Measurements from ENCODE around the gene EIF3K. TPM values are rescaled to one million over a fixed set of nuclear protein-coding genes. Genes with fewer than 3 reads are reported as not detected.

Gene EIF3K
- total RNA-seq, 1 experiment from 2014 or later: 408 TPM

GRCh38 chr19:38650172-38650775 is 31.3 kb downstream of the EIF3K start:
- H3K27me3 ChIP-seq (ENCODE audit: control insufficient read depth, insufficient read depth, low read length): no peaks in the 10 kb centered on the region
- peak; percentile 41 for DNase-seq

DNA sequence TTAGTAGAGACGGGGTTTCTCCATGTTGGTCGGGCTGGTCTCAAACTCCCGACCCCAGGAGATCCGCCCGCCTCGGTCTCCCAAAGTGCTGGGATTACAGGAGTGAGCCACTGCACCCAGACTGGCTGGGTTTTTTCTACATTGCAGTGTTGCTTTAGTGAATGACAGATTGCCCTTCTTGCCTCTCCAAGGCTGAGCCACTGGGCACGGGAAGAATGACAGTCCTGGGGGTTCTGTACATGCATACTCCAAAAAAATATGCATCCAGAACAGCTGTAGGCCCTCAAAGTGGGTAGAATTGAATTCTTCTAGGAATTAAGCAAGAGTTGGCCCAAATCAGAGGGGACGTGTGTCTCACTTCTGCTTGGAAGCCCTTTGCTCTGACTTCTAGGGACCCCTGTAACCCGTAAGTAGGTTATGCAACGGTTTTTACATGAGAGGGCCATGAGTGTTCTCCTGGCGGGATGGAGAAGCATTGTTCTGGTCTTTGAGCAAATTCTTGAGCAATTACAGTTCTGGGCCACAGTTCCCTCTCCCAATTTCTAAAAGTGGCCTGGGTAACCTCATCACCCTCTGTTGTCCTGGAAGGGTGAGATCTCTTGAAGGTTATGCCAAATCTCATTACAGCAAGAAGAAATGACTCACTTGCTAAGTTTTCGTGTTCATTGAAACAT is 32.1 kb downstream of the EIF3K start:
- no peaks in the 10 kb centered on the region for H3K27me3 ChIP-seq (ENCODE audit: control insufficient read depth, insufficient read depth, low read length)
- no peak overlapping the region for H3K4me3 ChIP-seq (ENCODE audit: insufficient read depth, low read depth, low read length)
- no peaks in the 10 kb centered on the region; the same call in 1 of the 2 replicates for H3K36me3 ChIP-seq (replicated peaks; ENCODE audit: control insufficient read depth, insufficient read depth, low read length)
- DNase-seq: no peak

More at GRCh38 chr19:38650172-38650775, 31.3 kb downstream of the EIF3K start:
- H3K4me3 ChIP-seq (ENCODE audit: insufficient read depth, low read depth, low read length): peak overlapping the region; percentile 96
- no peaks in the 10 kb centered on the region for H3K36me3 ChIP-seq (replicated peaks; ENCODE audit: control insufficient read depth, insufficient read depth, low read length)

DNA sequence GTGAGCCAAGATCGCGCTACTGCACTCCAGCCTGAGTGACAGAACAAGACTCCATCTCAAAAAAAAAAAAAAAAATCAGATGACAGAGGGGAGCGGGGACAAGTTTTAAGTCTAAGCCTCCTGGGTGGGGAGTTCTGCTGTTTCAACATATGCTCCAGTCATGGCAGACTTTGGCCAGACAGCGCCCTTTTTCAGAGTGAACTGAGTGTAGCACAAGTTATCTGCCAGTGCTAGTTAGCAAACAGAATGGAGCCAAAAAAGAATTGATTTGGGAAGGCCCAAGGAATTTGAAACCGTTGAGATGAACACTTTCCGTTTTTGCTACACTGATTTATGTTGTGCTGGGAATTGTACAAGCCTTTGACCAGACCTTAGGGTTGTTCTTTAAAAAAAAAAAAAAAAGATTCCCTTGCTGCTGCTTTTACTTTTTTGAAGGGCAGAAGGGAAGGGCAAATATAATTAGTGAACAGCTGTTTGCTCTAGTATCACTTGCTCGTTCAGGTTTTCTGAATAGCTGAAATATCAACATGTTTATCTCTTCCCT is 34.1 kb downstream of the EIF3K start:
- DNase-seq: no peak
- Histone ChIP-seq H3K27me3 (ENCODE audit: control insufficient read depth, insufficient read depth, low read length) (no peaks in the 10 kb centered on the region), H3K4me3 (ENCODE audit: insufficient read depth, low read depth, low read length) (no peak overlapping the region), H3K36me3 (replicated peaks; ENCODE audit: control insufficient read depth, insufficient read depth, low read length) (peaks cover 2% of the 10 kb centered on the region; the same call in 1 of the 2 replicates)

DNA sequence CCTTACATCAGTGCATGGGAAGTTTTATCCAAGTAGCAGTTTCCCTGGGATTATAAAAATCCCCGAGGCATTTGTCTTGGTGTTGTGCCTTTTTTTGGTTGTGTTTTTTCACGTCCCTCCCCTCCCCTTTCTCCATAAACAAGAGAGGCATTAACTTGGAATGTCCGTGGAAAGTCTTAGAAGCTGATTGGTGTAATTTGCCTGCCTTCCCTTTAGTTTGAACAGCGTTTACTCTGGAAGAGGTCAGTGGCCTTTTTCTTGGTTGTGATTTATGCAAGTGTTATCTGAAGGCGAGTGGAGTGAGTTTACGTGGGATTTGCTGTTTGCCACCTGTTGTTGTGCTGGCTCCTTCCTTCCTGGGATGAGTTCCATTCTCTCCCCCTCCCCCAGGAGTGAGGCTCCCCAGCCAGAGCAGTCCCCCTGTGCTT is 35.7 kb downstream of the EIF3K start:
- H3K36me3 ChIP-seq (replicated peaks; ENCODE audit: control insufficient read depth, insufficient read depth, low read length): peaks cover 2% of the 10 kb centered on the region; the same call in 1 of the 2 replicates
- no peak overlapping the region for H3K4me3 ChIP-seq (ENCODE audit: insufficient read depth, low read depth, low read length)
- no peak for DNase-seq
- no peaks in the 10 kb centered on the region for H3K27me3 ChIP-seq (ENCODE audit: control insufficient read depth, insufficient read depth, low read length)

- no peak for DNase-seq
- no peaks in the 10 kb centered on the region for H3K27me3 ChIP-seq (ENCODE audit: control insufficient read depth, insufficient read depth, low read length)
- no peak overlapping the region for H3K4me3 ChIP-seq (ENCODE audit: insufficient read depth, low read depth, low read length)
- peaks cover 2% of the 10 kb centered on the region; the same call in 1 of the 2 replicates for H3K36me3 ChIP-seq (replicated peaks; ENCODE audit: control insufficient read depth, insufficient read depth, low read length)
Observed at GRCh38 chr19:38655148-38655824, 36.3 kb downstream of the EIF3K start.

DNA sequence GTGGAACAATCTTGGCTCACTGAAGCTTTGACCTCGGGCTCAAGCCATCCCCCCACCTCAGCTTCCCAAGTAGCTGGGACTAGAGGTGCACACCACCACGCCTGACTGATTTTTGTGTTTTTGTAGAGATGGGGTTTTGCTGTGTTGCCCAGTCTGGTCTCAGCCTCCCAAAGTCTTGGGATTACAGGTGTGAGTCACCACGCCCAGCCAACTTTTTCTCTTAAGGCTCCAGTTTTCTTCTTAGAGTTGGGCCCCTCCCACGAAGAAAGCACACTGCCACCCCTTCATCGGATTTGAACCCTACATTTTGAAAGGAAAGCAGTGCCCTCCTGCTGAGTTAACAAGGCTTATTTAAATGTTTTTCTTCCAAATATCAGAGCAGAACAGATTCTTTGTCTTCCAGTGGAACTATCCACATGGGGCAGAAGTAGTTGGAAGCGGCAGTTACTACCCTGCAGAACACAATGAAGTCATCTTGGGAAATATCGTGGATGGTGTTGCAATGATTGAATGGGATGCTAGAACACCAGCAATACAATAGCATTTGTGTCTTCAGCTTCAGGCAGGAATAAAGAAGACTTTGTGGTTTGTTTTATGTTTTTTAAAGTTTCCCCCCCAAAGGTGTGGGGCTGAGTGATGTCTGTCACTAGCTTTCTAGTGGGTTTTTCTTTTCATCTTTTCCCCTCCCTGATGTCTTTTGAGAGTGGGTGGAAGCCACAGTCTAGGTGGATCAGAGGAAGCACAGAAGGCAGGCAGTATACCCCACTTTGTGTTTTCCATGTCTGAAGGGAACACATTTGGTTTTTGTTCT is 37.4 kb downstream of the EIF3K start:
- H3K36me3 ChIP-seq (replicated peaks; ENCODE audit: control insufficient read depth, insufficient read depth, low read length): peaks cover 2% of the 10 kb centered on the region; the same call in 1 of the 2 replicates
- DNase-seq: no peak
- H3K4me3 ChIP-seq (ENCODE audit: insufficient read depth, low read depth, low read length): no peak overlapping the region
- H3K27me3 ChIP-seq (ENCODE audit: control insufficient read depth, insufficient read depth, low read length): no peaks in the 10 kb centered on the region

DNA sequence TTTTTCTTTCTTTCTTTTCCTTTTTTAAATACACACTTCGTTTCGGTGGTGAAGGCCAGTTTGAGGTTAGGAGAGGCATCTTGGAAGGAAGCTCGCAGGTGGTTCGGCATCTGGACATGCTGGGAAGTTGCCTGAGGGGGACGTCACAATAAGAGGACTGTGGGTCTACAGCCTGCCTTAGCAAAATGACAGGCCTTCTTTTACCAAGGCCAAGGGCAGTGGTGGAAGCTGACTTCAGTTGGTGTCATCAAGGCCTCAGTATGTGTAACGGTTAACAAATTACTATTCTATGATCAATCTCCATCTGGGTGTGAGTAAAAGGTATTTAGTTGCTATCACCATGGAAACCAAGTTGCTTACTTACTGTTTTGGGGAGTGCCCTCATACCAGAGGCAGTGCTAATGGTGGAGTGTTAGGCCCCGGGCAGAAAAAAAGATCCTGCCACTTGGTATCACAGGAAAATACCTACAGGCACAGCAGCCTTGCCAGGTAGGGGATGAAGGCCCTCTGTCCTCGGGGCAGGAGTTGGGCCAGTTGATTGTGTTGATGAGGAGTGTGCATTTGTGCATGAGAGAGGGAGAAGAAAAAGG is 38.7 kb downstream of the EIF3K start:
- Histone ChIP-seq H3K27me3 (ENCODE audit: control insufficient read depth, insufficient read depth, low read length) (no peaks in the 10 kb centered on the region), H3K36me3 (replicated peaks; ENCODE audit: control insufficient read depth, insufficient read depth, low read length) (peaks cover 2% of the 10 kb centered on the region; the same call in 1 of the 2 replicates), H3K4me3 (ENCODE audit: insufficient read depth, low read depth, low read length) (no peak overlapping the region)
- DNase-seq: no peak

DNA sequence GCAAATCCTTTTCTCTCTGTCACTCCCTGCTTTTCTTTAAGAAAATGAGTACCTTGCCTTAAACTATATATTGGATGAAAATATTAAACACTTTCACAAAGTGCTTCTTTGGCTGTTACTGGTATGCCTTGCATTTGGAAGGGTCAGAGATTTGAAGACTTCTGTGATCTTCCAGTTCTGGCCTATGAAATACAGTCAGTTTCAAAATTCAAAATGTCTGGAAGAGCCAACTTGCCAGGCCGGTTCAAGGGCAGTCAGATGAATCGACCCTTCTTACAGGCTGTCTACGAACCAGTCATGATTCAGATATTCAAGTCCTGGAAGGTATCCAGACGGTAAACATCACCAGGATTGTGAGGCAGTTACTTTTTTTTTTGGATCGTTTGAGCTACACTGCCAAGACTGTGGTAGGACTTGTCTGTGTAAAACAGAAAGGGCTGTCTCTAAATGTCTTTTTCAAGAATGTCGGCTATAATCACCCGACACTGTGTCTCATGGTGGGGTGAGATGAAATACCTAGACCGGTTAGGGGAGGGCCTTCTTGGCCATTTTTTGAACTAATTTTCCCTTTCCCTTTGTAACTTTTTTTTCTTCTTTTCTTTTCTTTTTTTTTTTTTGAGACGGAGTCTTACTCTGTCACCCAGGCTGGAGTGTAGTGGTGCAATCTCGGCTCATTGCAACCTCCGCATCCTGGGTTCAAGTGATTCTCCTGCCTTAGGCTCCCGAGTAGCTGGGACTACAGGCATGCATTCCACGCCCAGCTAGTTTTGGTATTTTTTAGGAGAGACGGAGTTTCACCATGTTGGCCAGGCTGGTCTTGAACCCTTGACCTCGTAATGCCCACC is 39.7 kb downstream of the EIF3K start:
- H3K27me3 ChIP-seq (ENCODE audit: control insufficient read depth, insufficient read depth, low read length): no peaks in the 10 kb centered on the region
- no peak for DNase-seq
- H3K36me3 ChIP-seq (replicated peaks; ENCODE audit: control insufficient read depth, insufficient read depth, low read length): peaks cover 2% of the 10 kb centered on the region; the same call in 1 of the 2 replicates
- H3K4me3 ChIP-seq (ENCODE audit: insufficient read depth, low read depth, low read length): no peak overlapping the region

- no peaks in the 10 kb centered on the region for H3K27me3 ChIP-seq (ENCODE audit: control insufficient read depth, insufficient read depth, low read length)
- H3K36me3 ChIP-seq (replicated peaks; ENCODE audit: control insufficient read depth, insufficient read depth, low read length): peaks cover 2% of the 10 kb centered on the region; the same call in 1 of the 2 replicates
- DNase-seq: no peak
- H3K4me3 ChIP-seq (ENCODE audit: insufficient read depth, low read depth, low read length): no peak overlapping the region
Observed at GRCh38 chr19:38660724-38661123, 41.7 kb downstream of the EIF3K start.

GRCh38 chr19:38661136-38661535 is 42.1 kb downstream of the EIF3K start:
- DNase-seq: no peak
- H3K36me3 ChIP-seq (replicated peaks; ENCODE audit: control insufficient read depth, insufficient read depth, low read length): peaks cover 2% of the 10 kb centered on the region; the same call in 1 of the 2 replicates
- no peak overlapping the region for H3K4me3 ChIP-seq (ENCODE audit: insufficient read depth, low read depth, low read length)
- no peaks in the 10 kb centered on the region for H3K27me3 ChIP-seq (ENCODE audit: control insufficient read depth, insufficient read depth, low read length)

- H3K27me3 ChIP-seq (ENCODE audit: control insufficient read depth, insufficient read depth, low read length): no peaks in the 10 kb centered on the region
- peaks cover 2% of the 10 kb centered on the region; the same call in 1 of the 2 replicates for H3K36me3 ChIP-seq (replicated peaks; ENCODE audit: control insufficient read depth, insufficient read depth, low read length)
- DNase-seq: peak; percentile 50
- H3K4me3 ChIP-seq (ENCODE audit: insufficient read depth, low read depth, low read length): no peak overlapping the region
Observed at GRCh38 chr19:38661996-38662395, 43.0 kb downstream of the EIF3K start.

DNA sequence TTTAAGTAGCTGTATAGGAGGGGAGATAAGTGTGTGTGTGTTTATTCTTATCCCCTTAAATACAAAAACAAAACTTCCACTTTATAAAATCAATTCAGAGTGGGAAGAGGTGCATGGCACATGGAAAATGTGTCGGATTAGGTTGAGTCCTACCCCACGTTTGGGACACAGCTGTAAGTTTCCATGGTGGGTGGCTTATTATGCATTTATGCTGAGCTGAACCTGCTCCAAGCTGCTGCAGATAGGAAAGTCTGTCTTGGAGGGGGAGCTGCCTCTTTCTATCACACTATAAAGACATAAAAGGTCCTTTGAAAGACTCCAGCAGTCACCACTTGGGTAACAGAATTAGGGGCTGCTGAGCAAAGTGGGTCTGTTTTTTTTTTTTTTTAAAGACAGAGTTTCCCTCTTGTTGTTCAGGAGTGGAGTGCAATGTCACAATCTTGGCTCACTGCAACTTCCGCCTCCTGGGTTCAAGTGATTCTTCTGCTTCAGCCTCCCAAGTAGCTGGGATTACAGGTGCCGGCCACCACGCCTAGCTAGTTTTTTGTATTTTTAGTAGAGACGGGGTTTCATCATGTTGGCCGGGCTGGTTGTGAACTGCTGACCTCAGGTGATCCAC is 43.7 kb downstream of the EIF3K start:
- H3K4me3 ChIP-seq (ENCODE audit: insufficient read depth, low read depth, low read length): no peak overlapping the region
- H3K36me3 ChIP-seq (replicated peaks; ENCODE audit: control insufficient read depth, insufficient read depth, low read length): peaks cover 1% of the 10 kb centered on the region; the same call in 1 of the 2 replicates
- DNase-seq: no peak
- no peaks in the 10 kb centered on the region for H3K27me3 ChIP-seq (ENCODE audit: control insufficient read depth, insufficient read depth, low read length)
